ENCODE results near the gene LRRC2. TPM values are rescaled to one million over a fixed set of nuclear protein-coding genes. Genes with fewer than 3 reads are reported as not detected.

Gene LRRC2
- total and polyA plus RNA-seq, 2 of the 13 experiments (the other 11 are each of a cell fraction or from before 2014, with no cell fraction given), result 0.27 to 0.58 TPM

GRCh38 chr3:46585799-46586693 is 19.9 kb upstream of the LRRC2 start (continued):
- no peak for TF ChIP-seq ZNF232 (CRISPR knock-in tag; IDR thresholded peaks at IDR 0.05; ENCODE audit: borderline replicate concordance)
- TF ChIP-seq ZNF414 (CRISPR knock-in tag; IDR thresholded peaks at IDR 0.05), result no peak
- TF ChIP-seq ZNF30 (CRISPR knock-in tag; IDR thresholded peaks at IDR 0.05), result no peak
- TF ChIP-seq SP2 (CRISPR knock-in tag; IDR thresholded peaks at IDR 0.05), result no peak
- no peak for TF ChIP-seq HMGXB4 (CRISPR knock-in tag; IDR thresholded peaks at IDR 0.05; ENCODE audit: borderline replicate concordance in 1 of 2, low read depth in 1 of 2)
- TF ChIP-seq ATRX (CRISPR knock-in tag; IDR thresholded peaks at IDR 0.05; ENCODE audit: borderline replicate concordance), result no peak
- no peak for TF ChIP-seq BORCS8-MEF2B (CRISPR knock-in tag; IDR thresholded peaks at IDR 0.05)
- 0 out of 2 replicates have a peak, but pooled peaks have one; percentile 20 for TF ChIP-seq PHF8 (CRISPR knock-in tag; IDR thresholded peaks at IDR 0.05)
- no peak for TF ChIP-seq FLYWCH1 (CRISPR knock-in tag; IDR thresholded peaks at IDR 0.05)
- no peak for TF ChIP-seq SOX13 (IDR thresholded peaks at IDR 0.05)
- TF ChIP-seq SOX13 (CRISPR knock-in tag; conservative IDR thresholded peaks at IDR 0.05 in 1 of 2, IDR thresholded peaks at IDR 0.05 in 1 of 2), result peak in 1 of 2 experiments; percentile 67; a peak in 2 of 4 replicates
- TF ChIP-seq NCOA5 (CRISPR knock-in tag; IDR thresholded peaks at IDR 0.05), result no peak
- no peak for TF ChIP-seq MIER2 (CRISPR knock-in tag; IDR thresholded peaks at IDR 0.05)
- peak; percentile 66 for TF ChIP-seq FOXP4 (CRISPR knock-in tag; IDR thresholded peaks at IDR 0.05)
- TF ChIP-seq ZNF567 (CRISPR knock-in tag; IDR thresholded peaks at IDR 0.05; ENCODE audit: borderline replicate concordance), result no peak
- peak; percentile 57 for TF ChIP-seq TBL1XR1 (IDR thresholded peaks at IDR 0.05; ENCODE audit: borderline replicate concordance, low read length, partially characterized antibody)
- 0 out of 2 replicates have a peak, but pooled peaks have one; percentile 29 for TF ChIP-seq TCF7 (IDR thresholded peaks at IDR 0.05; ENCODE audit: low read depth)
- TF ChIP-seq GTF3A (CRISPR knock-in tag; conservative IDR thresholded peaks at IDR 0.05), result no peak
- no peak for TF ChIP-seq ESRRA (CRISPR knock-in tag; IDR thresholded peaks at IDR 0.05; ENCODE audit: low read depth)
- TF ChIP-seq ZNF431 (CRISPR knock-in tag; IDR thresholded peaks at IDR 0.05; ENCODE audit: borderline replicate concordance, low read depth), result no peak
- TF ChIP-seq GFI1 (CRISPR knock-in tag; IDR thresholded peaks at IDR 0.05; ENCODE audit: borderline replicate concordance), result 0 out of 2 replicates have a peak, but pooled peaks have one; percentile 34
- no peak for TF ChIP-seq ZBTB43 (CRISPR knock-in tag; conservative IDR thresholded peaks at IDR 0.05)
- TF ChIP-seq YEATS2 (CRISPR knock-in tag; IDR thresholded peaks at IDR 0.05; ENCODE audit: borderline replicate concordance), result no peak
- no peak for TF ChIP-seq ZFP37 (CRISPR knock-in tag; IDR thresholded peaks at IDR 0.05; ENCODE audit: borderline replicate concordance)

Data from HepG2 (cell line).